A549 (cell line): ENCODE measurements around the gene SPATA17.

Experiments
- CEBPB ChIP-seq, 2 experiments: fragments of >200 bp in 1 of 2; sonication (Bioruptor Twin) in 1 of 2; formaldehyde crosslinking in 1 of 2; IDR thresholded peaks; 2 replicates each; pipeline ENCODE4 v1.6.1; 2012 to 2016
- CTCF ChIP-seq: fragments of >200 bp; sonication (Bioruptor Twin); formaldehyde crosslinking; IDR thresholded peaks from 3 replicates; pipeline ENCODE4 v1.5.1; 2016
- E2F6 ChIP-seq: IDR thresholded peaks from 2 replicates; pipeline ENCODE4 v1.6.1; 2012; ENCODE audit warnings: low read depth, borderline replicate concordance
- EP300 ChIP-seq, 2 experiments: fragments of >200 bp; sonication (Bioruptor Twin); formaldehyde crosslinking; IDR thresholded peaks; 2 replicates in 1 of 2; 3 replicates in 1 of 2; pipeline ENCODE4 v1.6.1; 2016 to 2017
- ESRRA ChIP-seq: fragments of 150-350 bp; IDR thresholded peaks from 2 replicates; pipeline ENCODE4 v1.6.1; 2014; ENCODE audit warnings: mild to moderate bottlenecking, low read length, borderline replicate concordance
- FOSL2 ChIP-seq, 2 experiments: fragments of 450-650 bp in 1 of 2; fragments of >200 bp in 1 of 2; sonication (Bioruptor Twin) in 1 of 2; formaldehyde crosslinking; IDR thresholded peaks; 2 replicates each; pipeline versions ENCODE4 v1.5.0 to v1.6.1; 2016 to 2020; ENCODE audit warnings: mild to moderate bottlenecking in 1 of 2, moderate library complexity in 1 of 2
- JUN ChIP-seq, 2 experiments: fragments of >200 bp; sonication (Bioruptor Twin); formaldehyde crosslinking; IDR thresholded peaks; 2 replicates in 1 of 2; 3 replicates in 1 of 2; pipeline ENCODE4 v1.6.1; 2016 to 2017
- MAX ChIP-seq: IDR thresholded peaks from 2 replicates; pipeline ENCODE4 v1.6.1; 2012
- POLR2A ChIP-seq: IDR thresholded peaks from 2 replicates; pipeline ENCODE4 v1.6.1; 2012; ENCODE audit warnings: mild to moderate bottlenecking, low read length
- REST ChIP-seq: fragments of 200-600 bp; sonication (generic); IDR thresholded peaks from 2 replicates; pipeline ENCODE4 v1.6.1; 2016; ENCODE audit warnings: antibody characterized with exemption, mild to moderate bottlenecking, moderate library complexity
- RNF2 ChIP-seq: fragments of 200-600 bp; sonication (generic); IDR thresholded peaks from 2 replicates; pipeline ENCODE4 v1.6.1; 2016; ENCODE audit warnings: low read depth, mild to moderate bottlenecking, antibody characterized with exemption, moderate library complexity, borderline replicate concordance
- SMC3 ChIP-seq: fragments of >200 bp; sonication (Bioruptor Twin); formaldehyde crosslinking; IDR thresholded peaks from 3 replicates; pipeline ENCODE4 v1.6.1; 2018; ENCODE audit warnings: inconsistent platforms
- SREBF2 ChIP-seq: fragments of 450-650 bp; IDR thresholded peaks from 2 replicates; pipeline ENCODE4 v1.6.1; 2014; ENCODE audit warnings: mild to moderate bottlenecking, moderate library complexity
- USF2 ChIP-seq: fragments of 450-650 bp; IDR thresholded peaks from 2 replicates; pipeline ENCODE4 v1.6.1; 2014; ENCODE audit warnings: antibody characterized with exemption

- no peak for TF ChIP-seq CTCF
- TF ChIP-seq SREBF2, result no peak
- no peak for TF ChIP-seq SMC3
- no peak for TF ChIP-seq MAX
- TF ChIP-seq USF2, result no peak
- TF ChIP-seq POLR2A, result no peak
- TF ChIP-seq E2F6, result no peak
- no peak for TF ChIP-seq REST
- TF ChIP-seq ESRRA, result no peak
- no peak for TF ChIP-seq CEBPB (IDR thresholded peaks at IDR 0.05)
- TF ChIP-seq JUN (IDR thresholded peaks at IDR 0.05), result no peak
- TF ChIP-seq EP300 (IDR thresholded peaks at IDR 0.05), result no peak
- TF ChIP-seq RNF2, result no peak
- TF ChIP-seq FOSL2 (IDR thresholded peaks at IDR 0.05), result no peak
- TF ChIP-seq FOSL2 (CRISPR knock-in tag; IDR thresholded peaks at IDR 0.05), result no peak
Measured at GRCh38 chr1:217871955-217872354, 240.8 kb downstream of the SPATA17 start.
